ENCODE data around the gene CNDP1.

CNDP1 gene

GRCh38 chr18:74534150-74534969 lies at the start of gene CNDP1:
CNDP1 (plus strand) TSS chr18:74534500; CDS start chr18:74534668, 168 bp downstream.
- no peaks in the 10 kb centered on the region for H3K36me3 ChIP-seq (ENCODE audit: control insufficient read depth, insufficient read depth, low read length)
- no peak for DNase-seq (ENCODE audit: extremely low read depth, insufficient read length)
- no peak for TF ChIP-seq CTCF (IDR thresholded peaks at IDR 0.05; ENCODE audit: insufficient read depth, low read length, poor library complexity, severe bottlenecking)
- H3K27me3 ChIP-seq (replicated peaks; ENCODE audit: control insufficient read depth, insufficient read depth, low read length) = no peaks in the 10 kb centered on the region
- H3K4me3 ChIP-seq (replicated peaks; ENCODE audit: low read depth, low read length) = no peak within 1 kb of the TSS

- no peak for DNase-seq (ENCODE audit: extremely low read depth, insufficient read length)
- TF ChIP-seq CTCF (IDR thresholded peaks at IDR 0.05; ENCODE audit: insufficient read depth, low read length, poor library complexity, severe bottlenecking) = no peak
- Histone ChIP-seq H3K27me3 (replicated peaks; ENCODE audit: control insufficient read depth, insufficient read depth, low read length) (no peaks in the 10 kb centered on the region), H3K36me3 (ENCODE audit: control insufficient read depth, insufficient read depth, low read length) (no peaks in the 10 kb centered on the region), H3K4me3 (replicated peaks; ENCODE audit: low read depth, low read length) (no peak overlapping the region)
Measured at GRCh38 chr18:74486119-74486849, 48.0 kb upstream of the CNDP1 start.

- no peaks in the 10 kb centered on the region for H3K27me3 ChIP-seq (replicated peaks; ENCODE audit: control insufficient read depth, insufficient read depth, low read length)
- H3K4me3 ChIP-seq (replicated peaks; ENCODE audit: low read depth, low read length) = no peak overlapping the region
- no peak for DNase-seq (ENCODE audit: extremely low read depth, insufficient read length)
- TF ChIP-seq CTCF (IDR thresholded peaks at IDR 0.05; ENCODE audit: insufficient read depth, low read length, poor library complexity, severe bottlenecking) = no peak
- no peaks in the 10 kb centered on the region for H3K36me3 ChIP-seq (ENCODE audit: control insufficient read depth, insufficient read depth, low read length)
Measured at GRCh38 chr18:74488354-74488753, 45.9 kb upstream of the CNDP1 start.

GRCh38 chr18:74488864-74489263 lies 45.4 kb upstream of the CNDP1 start:
- no peak overlapping the region for H3K4me3 ChIP-seq (replicated peaks; ENCODE audit: low read depth, low read length)
- no peaks in the 10 kb centered on the region for H3K36me3 ChIP-seq (ENCODE audit: control insufficient read depth, insufficient read depth, low read length)
- DNase-seq (ENCODE audit: extremely low read depth, insufficient read length) = no peak
- H3K27me3 ChIP-seq (replicated peaks; ENCODE audit: control insufficient read depth, insufficient read depth, low read length) = no peaks in the 10 kb centered on the region
- TF ChIP-seq CTCF (IDR thresholded peaks at IDR 0.05; ENCODE audit: insufficient read depth, low read length, poor library complexity, severe bottlenecking) = no peak

- no peak overlapping the region for H3K4me3 ChIP-seq (replicated peaks; ENCODE audit: low read depth, low read length)
- DNase-seq (ENCODE audit: extremely low read depth, insufficient read length) = no peak
- H3K36me3 ChIP-seq (ENCODE audit: control insufficient read depth, insufficient read depth, low read length) = no peaks in the 10 kb centered on the region
- no peaks in the 10 kb centered on the region for H3K27me3 ChIP-seq (replicated peaks; ENCODE audit: control insufficient read depth, insufficient read depth, low read length)
- TF ChIP-seq CTCF (IDR thresholded peaks at IDR 0.05; ENCODE audit: insufficient read depth, low read length, poor library complexity, severe bottlenecking) = no peak
Measured at GRCh38 chr18:74489676-74490075, 44.6 kb upstream of the CNDP1 start.

Measured in GM06990 (cell line).